Caco-2 (cell line): ENCODE data around the gene NBAS. TPM values are rescaled to one million over a fixed set of nuclear protein-coding genes. Genes with fewer than 3 reads are reported as not detected.

Source experiments
- BruUV-seq: library from RNA; stranded (reverse); fragments of 400-500 nt; replicated peaks from 2 replicates; lab custom pipeline; 2021; lab: Mats Ljungman, UMichigan
- CTCF ChIA-PET: fragments of 300-600 bp; sonication (Branson Sonifier 250); formaldehyde crosslinking; loops from one replicate; lab custom pipeline; 2022; ENCODE audit warnings: antibody characterized with exemption; lab: Charles Lee
- POLR2A ChIA-PET: fragments of 300-600 bp; sonication (Branson Sonifier 250); formaldehyde crosslinking; loops from one replicate; lab custom pipeline; 2022; ENCODE audit warnings: antibody characterized with exemption; lab: Charles Lee
- DNase-seq, 2 experiments: peaks; one replicate each; pipeline versions ENCODE4 v3.0.0 to v3.0.0-alpha.2; 2020 to 2022
- H3K27me3 ChIP-seq: replicated peaks from 2 replicates; pipeline ENCODE4 v1.6.0; 2011; ENCODE audit warnings: low read length; ENCODE audit not compliant: control insufficient read depth, insufficient read depth
- H3K36me3 ChIP-seq: 2 replicates; pipeline ENCODE4 v1.5.1; 2011; ENCODE audit warnings: low read length; ENCODE audit not compliant: control insufficient read depth, insufficient read depth
- H3K4me1 ChIP-seq: fragments of 250-450 bp; sonication (Bioruptor Pico); 2 replicates; pipeline ENCODE4 v1.5.1; 2020; ENCODE audit warnings: mild to moderate bottlenecking
- H3K4me3 ChIP-seq: 2 replicates; pipeline ENCODE4 v1.5.1; 2011; ENCODE audit warnings: low read depth, mild to moderate bottlenecking, control low read depth, low read length
- H3K9me3 ChIP-seq: fragments of 250-450 bp; sonication (Bioruptor Pico); 2 replicates; pipeline ENCODE4 v1.5.1; 2020; ENCODE audit warnings: mild to moderate bottlenecking, moderate library complexity
- H3K27ac Mint-ChIP-seq: one replicate; pipeline ENCODE4 v1.8.0; 2022; ENCODE audit warnings: mixed read lengths; ENCODE audit not compliant: unreplicated experiment
- H3K27me3 Mint-ChIP-seq: one replicate; pipeline ENCODE4 v1.8.0; 2022; ENCODE audit warnings: mixed read lengths; ENCODE audit not compliant: insufficient read depth, unreplicated experiment
- H3K36me3 Mint-ChIP-seq: one replicate; pipeline ENCODE4 v1.8.0; 2022; ENCODE audit warnings: mild to moderate bottlenecking, mixed read lengths; ENCODE audit not compliant: insufficient read depth, unreplicated experiment
- H3K4me1 Mint-ChIP-seq: one replicate; pipeline ENCODE4 v1.8.0; 2022; ENCODE audit warnings: low read depth, mixed read lengths; ENCODE audit not compliant: unreplicated experiment
- H3K4me3 Mint-ChIP-seq: one replicate; pipeline ENCODE4 v1.8.0; 2022; ENCODE audit warnings: mild to moderate bottlenecking, moderate library complexity, mixed read lengths; ENCODE audit not compliant: unreplicated experiment
- H3K9me3 Mint-ChIP-seq: one replicate; pipeline ENCODE4 v1.8.0; 2022; ENCODE audit warnings: mixed read lengths; ENCODE audit not compliant: unreplicated experiment
- intact Hi-C: fragments of 100-400 bp; cut with micrococcal nuclease; formaldehyde crosslinking; loops from one replicate; pipeline ENCODE4 v1.10.0; 2022; ENCODE audit not compliant: unreplicated experiment
- total RNA-seq: library from RNA; stranded (reverse); gene quantifications from 2 replicates; pipeline ENCODE4 v1.2.3, GENCODE V29; 2022
- TF ChIP-seq, protein P1 (sequence below), 2 experiments: fragments of 200-600 bp in 1 of 2; IDR thresholded peaks; 1 replicate in 1 of 2; 2 replicates in 1 of 2; pipeline versions ENCODE4 v1.5.1 to v1.8.0; 2011 to 2022; ENCODE audit warnings: antibody characterized with exemption in 1 of 2, control low read depth in 1 of 2, inconsistent platforms in 1 of 2, low read depth in 1 of 2, low read length in 1 of 2, mild to moderate bottlenecking in 1 of 2, moderate library complexity in 1 of 2; ENCODE audit not compliant: insufficient read depth in 1 of 2, severe bottlenecking in 1 of 2, unreplicated experiment in 1 of 2

NBAS gene
- total RNA-seq, 1 experiment from 2014 or later, result 31.1 TPM

DNA sequence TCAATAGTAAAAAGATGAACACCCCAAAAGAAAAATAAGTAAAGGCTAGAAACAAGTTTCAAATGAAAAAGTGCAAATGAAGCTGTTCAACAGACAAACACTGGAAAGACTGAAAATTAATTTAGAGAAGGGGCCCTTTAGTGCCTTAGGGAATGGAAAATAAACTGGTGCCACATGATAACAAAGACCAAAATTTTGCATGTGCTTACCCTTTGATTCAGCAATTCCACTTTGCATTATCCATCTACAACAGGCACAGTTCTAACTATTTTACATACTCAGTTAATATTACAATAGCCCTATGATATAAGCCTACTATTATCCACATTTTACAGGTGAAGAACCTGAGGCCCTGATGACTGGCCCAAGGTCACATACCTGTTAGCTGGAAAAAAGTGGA lies 183.9 kb downstream of the NBAS start:
- Mint-ChIP-seq H3K4me3 (no peak overlapping the region), H3K27me3 (no peaks in the 10 kb centered on the region), H3K27ac (no peak overlapping the region), H3K4me1 (no peaks in the 10 kb centered on the region), H3K36me3 (peaks cover 5% of the 10 kb centered on the region), H3K9me3 (no peaks in the 10 kb centered on the region)
- H3K36me3 ChIP-seq, result no peaks in the 10 kb centered on the region
- H3K4me3 ChIP-seq, result no peak overlapping the region
- no TSS peak for BruUV-seq
- no peaks in the 10 kb centered on the region for H3K9me3 ChIP-seq
- POLR2A ChIA-PET, result no interaction called here
- H3K4me1 ChIP-seq, result no peaks in the 10 kb centered on the region
- H3K27me3 ChIP-seq, result no peaks in the 10 kb centered on the region
- CTCF ChIA-PET, result no interaction called here
- TF ChIP-seq, protein P1, sequence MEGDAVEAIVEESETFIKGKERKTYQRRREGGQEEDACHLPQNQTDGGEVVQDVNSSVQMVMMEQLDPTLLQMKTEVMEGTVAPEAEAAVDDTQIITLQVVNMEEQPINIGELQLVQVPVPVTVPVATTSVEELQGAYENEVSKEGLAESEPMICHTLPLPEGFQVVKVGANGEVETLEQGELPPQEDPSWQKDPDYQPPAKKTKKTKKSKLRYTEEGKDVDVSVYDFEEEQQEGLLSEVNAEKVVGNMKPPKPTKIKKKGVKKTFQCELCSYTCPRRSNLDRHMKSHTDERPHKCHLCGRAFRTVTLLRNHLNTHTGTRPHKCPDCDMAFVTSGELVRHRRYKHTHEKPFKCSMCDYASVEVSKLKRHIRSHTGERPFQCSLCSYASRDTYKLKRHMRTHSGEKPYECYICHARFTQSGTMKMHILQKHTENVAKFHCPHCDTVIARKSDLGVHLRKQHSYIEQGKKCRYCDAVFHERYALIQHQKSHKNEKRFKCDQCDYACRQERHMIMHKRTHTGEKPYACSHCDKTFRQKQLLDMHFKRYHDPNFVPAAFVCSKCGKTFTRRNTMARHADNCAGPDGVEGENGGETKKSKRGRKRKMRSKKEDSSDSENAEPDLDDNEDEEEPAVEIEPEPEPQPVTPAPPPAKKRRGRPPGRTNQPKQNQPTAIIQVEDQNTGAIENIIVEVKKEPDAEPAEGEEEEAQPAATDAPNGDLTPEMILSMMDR (IDR thresholded peaks at IDR 0.05; ENCODE audit: insufficient read depth in 1 of 2, low read depth in 1 of 2, low read length in 1 of 2, severe bottlenecking in 1 of 2, unreplicated experiment in 1 of 2), result no peak
- DNase-seq, result no peak
- intact Hi-C loops, result no loop called here

GRCh38 chr2:15372019-15372418 lies 189.1 kb downstream of the NBAS start:
- H3K4me1 ChIP-seq, result no peaks in the 10 kb centered on the region
- POLR2A ChIA-PET, result no interaction called here
- CTCF ChIA-PET, result no interaction called here
- H3K36me3 ChIP-seq, result no peaks in the 10 kb centered on the region
- TF ChIP-seq, protein P1 (IDR thresholded peaks at IDR 0.05; ENCODE audit: insufficient read depth in 1 of 2, low read depth in 1 of 2, low read length in 1 of 2, severe bottlenecking in 1 of 2, unreplicated experiment in 1 of 2), result no peak
- no peak for DNase-seq
- Mint-ChIP-seq H3K4me1 (no peaks in the 10 kb centered on the region), H3K4me3 (no peak overlapping the region), H3K27me3 (no peaks in the 10 kb centered on the region), H3K27ac (no peak overlapping the region), H3K36me3 (no peaks in the 10 kb centered on the region), H3K9me3 (no peaks in the 10 kb centered on the region)
- intact Hi-C loops, result no loop called here
- H3K4me3 ChIP-seq, result no peak overlapping the region
- no peaks in the 10 kb centered on the region for H3K27me3 ChIP-seq
- no peaks in the 10 kb centered on the region for H3K9me3 ChIP-seq
- BruUV-seq, result no TSS peak

DNA sequence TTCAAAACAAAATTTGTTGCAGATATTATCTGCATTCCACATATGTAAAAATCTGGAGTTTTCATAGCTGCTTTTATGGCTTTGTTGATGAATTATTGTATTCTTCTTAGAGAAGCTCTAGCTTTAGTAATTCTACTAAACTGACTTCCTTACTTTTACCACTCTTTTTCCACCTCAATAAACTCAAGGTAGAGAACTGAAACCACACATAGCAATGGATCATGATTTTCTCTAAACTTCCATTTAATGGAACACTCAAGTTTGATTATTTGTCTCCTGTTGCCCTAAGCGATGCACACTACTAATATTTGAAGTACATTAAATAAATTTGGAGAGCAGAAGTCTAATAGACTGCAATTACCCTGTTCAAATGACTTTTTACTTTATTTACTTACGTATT lies 192.0 kb downstream of the NBAS start:
- H3K4me1 ChIP-seq, result no peaks in the 10 kb centered on the region
- no peaks in the 10 kb centered on the region for H3K27me3 ChIP-seq
- no TSS peak for BruUV-seq
- Mint-ChIP-seq H3K27ac (no peak overlapping the region), H3K4me3 (no peak overlapping the region), H3K9me3 (no peaks in the 10 kb centered on the region), H3K4me1 (no peaks in the 10 kb centered on the region), H3K36me3 (peaks cover 3% of the 10 kb centered on the region), H3K27me3 (no peaks in the 10 kb centered on the region)
- intact Hi-C loops, result no loop called here
- H3K36me3 ChIP-seq, result no peaks in the 10 kb centered on the region
- POLR2A ChIA-PET, result no interaction called here
- no peak for DNase-seq
- CTCF ChIA-PET, result no interaction called here
- TF ChIP-seq, protein P1 (IDR thresholded peaks at IDR 0.05; ENCODE audit: insufficient read depth in 1 of 2, low read depth in 1 of 2, low read length in 1 of 2, severe bottlenecking in 1 of 2, unreplicated experiment in 1 of 2), result no peak
- no peaks in the 10 kb centered on the region for H3K9me3 ChIP-seq
- no peak overlapping the region for H3K4me3 ChIP-seq
